HG02981 (cell line): ENCODE measurements around the gene CAND2.
"Not testable (repeated sequence)": the region's sequence is repeated elsewhere in the genome, so short reads cannot be mapped to it uniquely, and the experiment has no call there.

Experiments used
- ATAC-seq: cut with Tn5 transposase; IDR thresholded peaks from one replicate; pipeline ENCODE4 v1.9.1; 2021; ENCODE audit warnings: mild to moderate bottlenecking, moderate library complexity; ENCODE audit not compliant: unreplicated experiment

Gene CAND2

DNA sequence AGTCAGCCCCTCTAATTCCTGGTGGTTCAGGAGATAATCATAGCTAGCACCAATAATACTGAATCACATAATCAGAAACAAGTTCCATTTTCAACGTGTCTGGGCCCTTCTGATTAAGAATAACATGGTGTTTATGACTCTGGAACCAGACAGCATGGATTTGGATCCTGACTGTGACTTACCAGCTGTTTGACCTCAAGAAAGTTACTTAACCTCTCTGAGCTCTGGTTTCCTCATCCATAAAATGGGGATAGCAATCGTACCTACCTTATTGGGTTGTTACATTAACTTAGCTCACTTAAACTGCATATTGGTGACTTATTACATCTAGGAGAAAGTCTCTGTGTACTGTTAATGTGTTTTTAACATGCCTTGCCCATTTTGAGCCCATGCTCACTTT lies 26.7 kb upstream of the CAND2 start:
- no peak for ATAC-seq

DNA sequence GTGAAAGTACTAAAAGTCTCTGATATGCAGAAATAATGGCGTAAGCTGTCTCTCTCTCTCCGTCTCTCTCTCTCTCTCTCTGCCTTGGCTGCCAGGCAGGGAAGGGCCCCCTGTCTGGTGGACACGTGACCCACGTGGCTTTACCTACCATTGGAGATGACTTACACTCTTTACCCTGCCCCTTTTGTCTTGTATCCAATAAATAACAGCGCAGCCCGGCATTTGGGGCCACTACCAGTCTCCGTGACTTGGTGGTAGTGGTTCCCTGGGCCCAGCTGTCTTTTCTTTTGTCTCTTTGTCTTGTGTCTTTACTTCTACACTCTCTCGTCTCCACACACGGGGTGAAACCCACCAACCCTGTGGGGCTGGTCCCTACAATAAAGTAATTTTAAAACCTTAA lies 25.2 kb upstream of the CAND2 start:
- ATAC-seq: no peak

DNA sequence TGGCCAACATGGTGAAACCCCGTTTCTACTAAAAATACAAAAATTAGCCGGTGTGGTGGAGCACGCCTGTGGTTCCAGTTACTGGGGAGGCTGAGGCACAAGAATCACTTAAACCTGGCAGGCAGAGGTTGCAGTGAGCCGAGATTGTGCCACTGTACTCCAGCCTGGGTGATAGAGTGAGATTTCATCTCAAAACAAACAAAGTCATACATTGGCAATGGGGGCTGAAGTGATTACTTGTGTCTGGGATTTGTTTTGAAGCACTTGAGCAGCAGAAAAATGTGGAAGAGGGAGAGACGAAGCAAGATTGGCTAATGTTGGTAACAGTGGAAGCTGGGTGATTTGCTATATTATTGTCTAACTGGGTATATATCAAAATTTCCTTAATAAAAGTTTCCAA lies 24.0 kb upstream of the CAND2 start:
- ATAC-seq: no peak

DNA sequence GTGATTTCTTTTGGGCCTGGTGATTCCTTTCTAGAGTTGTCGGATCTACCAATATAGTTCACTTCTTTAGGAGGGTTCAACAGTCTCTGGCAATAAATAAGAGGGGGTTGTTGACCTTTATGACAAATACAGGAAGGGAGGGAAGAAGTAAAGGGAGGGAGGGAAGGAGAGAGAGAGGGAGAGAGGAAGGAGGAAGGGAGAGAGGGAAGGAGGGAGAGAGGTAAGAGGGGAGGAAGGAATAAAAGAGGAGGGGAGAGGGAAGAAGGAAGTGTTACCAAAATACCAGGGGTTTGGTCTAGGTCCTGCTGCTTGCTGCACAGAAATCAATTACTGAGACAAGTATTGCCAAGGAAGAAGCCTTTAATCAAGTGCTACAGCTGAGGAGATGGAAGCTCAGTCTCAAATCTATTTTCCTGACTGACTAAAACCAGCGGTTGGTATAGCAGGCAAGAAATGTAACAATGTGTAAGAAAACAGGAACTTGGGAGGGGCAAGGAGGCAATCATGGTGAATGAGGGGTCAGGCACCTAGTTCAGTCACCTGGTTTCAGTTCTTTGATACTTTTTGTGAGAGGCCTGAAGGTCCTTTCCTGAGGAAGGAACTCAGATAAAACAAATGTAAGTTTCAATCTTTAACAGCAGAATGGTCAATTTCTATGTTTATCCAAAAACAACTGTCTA lies 23.3 kb upstream of the CAND2 start:
- ATAC-seq: no peak

DNA sequence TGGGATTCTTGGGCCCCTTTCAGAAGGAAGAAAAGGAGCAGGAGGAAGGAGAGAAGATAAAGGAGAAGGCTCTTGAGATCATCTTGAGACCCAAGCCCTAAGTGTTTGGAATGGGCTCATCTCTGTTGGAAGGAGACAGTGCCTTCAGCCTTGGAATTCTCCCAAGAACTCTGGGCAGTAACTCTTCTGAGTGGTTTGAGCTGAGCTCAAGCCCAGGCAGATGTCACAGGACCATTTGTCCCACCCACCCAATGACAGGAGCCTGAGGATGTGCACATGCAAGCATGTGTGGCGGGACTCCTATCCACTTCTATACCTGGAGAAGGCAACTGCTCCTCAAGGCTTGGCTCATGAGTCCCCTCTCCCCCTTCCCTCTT lies 22.8 kb upstream of the CAND2 start:
- ATAC-seq: no peak

DNA sequence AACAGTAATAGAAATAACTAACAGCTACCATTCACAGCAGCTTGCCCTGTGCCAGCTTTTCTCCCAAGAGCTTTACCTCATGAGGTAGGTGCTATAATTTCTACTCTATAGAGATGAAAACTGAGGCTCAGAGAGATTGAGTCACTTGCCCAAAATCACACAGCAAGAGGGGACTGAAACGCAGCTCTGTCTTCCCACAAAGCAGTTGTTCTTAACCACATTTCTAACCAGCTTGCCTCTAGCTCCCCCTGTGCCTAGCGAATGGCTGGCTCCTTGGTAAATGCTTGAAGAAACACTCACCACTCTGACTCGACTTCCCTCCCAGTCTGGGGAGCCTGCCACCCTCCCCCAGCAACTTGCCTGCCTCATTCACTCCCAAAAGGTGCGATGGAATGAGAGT lies 21.9 kb upstream of the CAND2 start:
- no peak for ATAC-seq

DNA sequence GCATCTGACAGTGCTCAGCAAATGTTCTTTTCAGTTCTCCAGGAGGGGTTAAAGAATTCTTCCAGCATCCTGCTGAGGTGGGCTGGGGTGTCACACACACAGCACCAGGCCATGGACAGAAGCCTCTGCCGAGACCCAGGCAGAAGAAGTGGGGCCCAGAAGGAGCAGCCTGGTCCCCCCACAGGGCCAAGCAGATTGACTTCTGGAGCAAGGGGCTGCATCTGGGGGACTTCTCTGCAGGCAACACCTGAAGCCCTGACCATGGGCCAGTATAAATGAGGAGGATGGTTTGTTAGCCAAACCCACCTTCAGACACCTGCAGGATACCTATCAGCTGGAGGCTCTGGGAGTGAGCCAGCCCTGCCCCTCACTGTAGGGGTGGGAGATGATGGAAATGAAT lies 21.3 kb upstream of the CAND2 start:
- no peak for ATAC-seq

DNA sequence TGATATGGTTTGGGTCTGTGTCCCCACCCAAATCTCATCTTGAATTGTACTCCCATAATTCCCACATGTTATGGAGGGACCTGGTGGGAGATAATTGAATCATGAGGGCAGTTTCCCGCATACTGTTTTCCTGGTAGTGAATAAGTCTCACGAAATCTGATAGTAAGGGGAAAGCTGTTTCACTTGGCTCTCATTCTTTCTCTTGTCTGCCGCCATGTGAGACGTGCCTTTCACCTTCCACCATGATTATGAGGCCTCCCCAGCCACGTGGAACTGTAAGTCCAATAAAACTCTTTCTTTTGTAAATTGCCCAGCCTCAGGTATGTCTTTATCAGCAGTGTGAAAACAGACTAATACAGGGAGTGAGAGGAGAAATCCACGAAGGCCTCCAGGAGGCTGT lies 20.5 kb upstream of the CAND2 start:
- not testable (repeated sequence) for ATAC-seq

DNA sequence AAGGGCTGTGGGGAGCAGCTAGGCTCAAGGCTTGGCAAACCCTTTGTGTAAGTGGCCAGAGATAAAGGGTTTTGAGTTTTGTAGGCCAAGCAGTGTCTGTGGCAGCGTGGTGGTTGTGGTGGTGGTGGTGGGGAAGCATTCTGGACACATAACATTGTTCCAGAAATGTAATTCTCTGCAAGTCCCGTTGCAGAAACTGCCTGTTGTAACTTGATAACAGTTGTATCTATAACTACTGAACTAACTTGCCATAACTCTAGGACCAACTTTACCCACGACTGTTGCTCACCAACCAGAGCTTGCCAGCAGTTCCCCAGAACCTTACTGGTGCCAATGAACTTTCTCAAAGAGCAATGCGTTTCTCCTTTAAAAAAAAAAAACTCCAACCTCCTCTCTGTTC lies 19.3 kb upstream of the CAND2 start:
- no peak for ATAC-seq

DNA sequence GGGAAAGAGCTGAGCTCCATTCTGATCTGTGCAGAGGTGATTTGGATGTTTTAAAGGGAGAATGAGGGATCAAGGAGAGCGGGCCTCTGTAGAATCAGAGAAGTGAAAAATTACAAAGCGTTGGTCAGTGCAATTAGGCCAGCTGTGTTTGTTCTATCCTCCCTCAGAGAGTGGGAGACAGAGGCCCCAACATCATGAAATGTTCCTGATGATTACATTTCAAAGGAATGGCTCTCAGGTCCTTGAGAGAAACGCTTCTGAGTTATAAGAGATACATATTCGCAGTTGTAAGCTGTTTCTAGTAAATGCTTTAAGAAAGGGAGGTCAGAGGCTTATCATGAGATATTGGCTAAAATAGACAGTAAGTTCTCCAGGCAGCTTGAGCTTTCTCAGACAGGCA lies 15.7 kb upstream of the CAND2 start:
- no peak for ATAC-seq

DNA sequence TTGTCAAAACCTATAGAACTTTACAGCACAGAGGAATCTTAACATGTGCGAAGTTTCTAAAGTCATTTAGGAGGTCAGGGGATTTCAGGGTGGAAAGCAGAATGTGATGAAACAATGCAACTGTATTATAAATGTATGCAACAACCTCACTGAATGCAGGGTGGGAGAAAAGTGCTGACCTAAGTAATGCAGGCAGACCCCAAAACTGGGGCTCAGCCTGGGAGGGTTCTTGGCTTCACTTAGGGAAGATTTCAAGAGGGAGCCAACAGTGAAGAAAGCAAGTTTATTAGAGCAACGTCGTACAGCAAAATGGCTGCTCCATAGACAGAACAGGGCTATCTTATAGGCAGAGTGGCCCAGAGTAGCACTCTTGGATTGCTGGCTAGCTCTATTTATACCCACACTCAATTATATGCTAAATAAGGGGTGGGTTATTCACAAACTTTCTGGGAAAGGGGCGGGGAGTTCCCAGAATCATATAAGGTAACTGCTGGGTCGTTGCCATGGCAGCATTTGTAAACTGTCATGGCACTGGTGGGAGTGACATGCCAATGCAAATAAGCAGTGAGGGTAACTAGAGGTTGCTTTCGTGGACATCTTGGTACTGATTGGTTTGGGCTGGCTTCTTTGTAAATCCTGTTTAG lies 14.2 kb upstream of the CAND2 start:
- ATAC-seq: no peak

DNA sequence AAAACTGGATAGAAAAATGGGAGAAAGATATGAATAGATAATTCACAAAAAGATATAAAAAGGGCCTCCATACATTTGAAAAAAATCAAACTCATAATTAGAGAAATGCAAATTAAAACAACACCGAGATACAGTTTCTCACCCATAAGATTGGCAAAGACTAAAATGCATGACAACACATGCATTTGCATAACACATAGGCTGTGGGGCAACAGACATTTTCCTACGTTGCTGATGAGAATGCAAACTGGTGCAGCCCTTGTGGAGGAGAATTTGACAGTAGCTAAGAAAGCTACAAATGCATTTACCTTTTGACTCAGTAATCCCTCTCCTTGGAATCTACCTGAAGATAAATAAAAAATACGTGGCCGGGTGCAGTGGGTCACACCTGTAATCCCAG lies 11.4 kb upstream of the CAND2 start:
- no peak for ATAC-seq

DNA sequence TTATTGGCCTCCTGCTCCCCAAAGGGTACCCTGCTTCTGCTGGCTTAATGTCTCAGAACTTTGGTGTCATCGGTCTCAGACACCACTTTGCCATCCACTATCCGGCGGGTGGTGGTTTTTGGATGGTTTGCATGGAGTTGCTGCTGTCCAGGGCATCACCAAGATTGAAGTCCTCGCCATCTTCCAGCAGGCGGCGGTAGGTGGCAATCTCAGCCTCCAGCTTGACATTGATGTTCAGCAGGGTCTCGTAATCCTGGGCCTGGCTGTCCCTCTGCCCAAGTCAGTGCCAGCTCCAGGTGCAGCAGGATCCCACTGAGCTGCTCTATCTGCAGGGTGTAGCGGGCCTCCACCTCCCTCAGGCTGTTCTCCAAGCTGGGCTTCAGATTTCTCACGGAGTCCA lies 9.1 kb upstream of the CAND2 start:
- not testable (repeated sequence) for ATAC-seq

DNA sequence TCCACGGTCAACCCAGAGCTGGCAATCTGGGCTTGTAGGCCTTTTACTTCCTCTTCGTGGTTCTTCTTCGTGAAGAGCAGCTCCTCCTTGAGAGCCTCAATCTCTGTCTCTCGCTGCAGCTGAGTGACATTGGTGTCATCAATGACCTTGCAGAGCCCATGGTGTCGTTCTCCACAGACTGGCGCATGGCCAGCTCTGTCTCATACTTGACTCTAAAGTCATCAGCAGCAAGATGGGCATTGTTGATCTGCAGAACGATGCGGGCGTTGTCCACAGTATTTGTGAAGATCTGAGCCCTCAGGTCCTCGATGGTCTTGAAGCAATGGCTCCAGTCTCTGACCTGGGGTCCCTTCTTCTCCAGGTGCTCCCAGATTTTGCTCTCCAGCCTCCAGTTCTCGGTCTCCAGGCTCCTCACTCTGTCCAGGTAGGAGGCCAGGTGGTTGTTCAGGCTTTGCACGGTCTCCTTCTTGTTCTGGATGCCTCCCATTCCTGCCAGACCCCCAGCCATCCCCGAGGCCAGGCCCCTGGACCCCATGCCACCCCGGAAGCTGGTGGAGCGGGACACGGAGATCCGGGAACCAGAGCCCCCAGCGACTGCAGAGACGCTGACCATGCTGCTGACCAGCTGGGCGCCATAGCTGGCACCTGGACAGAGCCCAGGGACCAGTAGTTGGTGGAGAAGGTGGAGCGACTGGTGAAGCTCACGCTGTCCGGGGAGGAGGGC lies 8.4 kb upstream of the CAND2 start:
- not testable (repeated sequence) for ATAC-seq

DNA sequence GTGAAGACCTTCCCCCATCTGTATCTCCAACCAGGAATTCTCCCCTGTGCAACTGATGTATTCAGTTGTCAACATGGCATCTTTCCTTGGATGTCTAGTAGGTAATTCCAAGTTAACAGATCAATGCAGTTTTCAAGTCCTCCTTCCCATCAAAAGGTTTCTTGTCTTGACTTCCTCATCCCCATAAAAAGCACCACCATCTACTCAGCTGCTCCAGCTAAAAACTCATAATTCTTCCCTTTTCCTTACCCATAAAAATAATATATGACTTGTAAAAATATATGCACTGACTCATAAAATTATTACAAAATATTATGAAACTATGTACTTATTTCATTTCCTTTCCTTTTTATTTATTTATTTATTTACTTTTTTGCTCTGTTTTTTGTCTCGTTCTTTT lies 5.0 kb upstream of the CAND2 start:
- no peak for ATAC-seq

DNA sequence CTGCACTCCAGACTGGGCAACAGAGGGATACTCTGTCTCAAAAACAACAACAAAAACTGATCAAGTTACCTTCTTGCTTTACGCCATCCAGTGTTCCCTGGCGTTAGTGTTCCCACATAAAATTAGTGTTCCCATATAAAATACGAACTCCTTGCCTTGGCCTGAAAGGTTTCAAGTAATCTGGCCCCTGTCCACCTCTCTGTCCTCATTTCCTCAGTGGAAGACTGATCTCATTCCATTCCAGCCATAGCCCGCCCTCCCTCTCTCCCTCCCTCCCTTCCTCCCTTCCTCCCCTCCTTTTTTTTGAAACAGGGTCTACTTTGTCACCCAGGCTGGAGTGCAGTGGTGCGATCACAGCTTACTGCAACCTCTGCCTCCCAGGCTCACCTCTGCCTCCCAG lies 2.8 kb upstream of the CAND2 start:
- no peak for ATAC-seq

DNA sequence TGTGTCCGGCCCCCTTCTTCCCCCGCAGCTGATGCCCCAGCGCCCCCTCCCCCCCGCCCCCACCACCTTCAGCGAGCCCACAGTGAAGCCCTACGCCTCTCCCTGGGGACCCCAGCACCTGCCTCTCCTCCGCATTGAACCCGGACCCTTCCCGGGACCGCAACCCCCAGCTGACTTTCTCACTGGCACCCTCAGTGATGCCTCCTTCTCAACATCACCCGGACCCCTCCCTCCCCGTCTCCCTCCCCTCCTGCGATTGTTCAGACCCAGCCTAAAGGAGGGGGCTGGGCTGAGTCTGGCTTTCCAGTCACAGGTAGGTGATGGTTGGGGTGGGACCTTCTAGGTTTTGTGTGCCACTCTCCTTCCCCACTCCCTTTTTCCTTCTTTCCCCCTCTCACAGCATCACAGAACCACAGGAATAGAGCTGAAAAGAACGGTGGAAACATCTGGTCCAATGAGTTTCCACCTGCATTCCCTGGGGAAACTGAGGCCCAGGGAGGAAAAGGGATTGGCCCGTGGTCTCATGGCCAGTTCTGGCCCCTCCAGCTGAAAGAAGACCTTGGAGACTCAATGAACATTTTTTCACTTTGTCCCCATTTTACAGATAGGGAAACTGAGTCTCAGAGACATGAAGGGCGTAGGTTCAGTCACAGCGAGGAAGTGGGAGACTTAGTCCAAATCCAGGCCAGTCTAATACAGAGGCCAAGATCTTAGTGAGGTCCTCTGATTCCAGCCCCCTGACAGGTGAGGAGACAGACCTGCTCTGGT lies 828 bp downstream of the CAND2 start:
- ATAC-seq: no peak

DNA sequence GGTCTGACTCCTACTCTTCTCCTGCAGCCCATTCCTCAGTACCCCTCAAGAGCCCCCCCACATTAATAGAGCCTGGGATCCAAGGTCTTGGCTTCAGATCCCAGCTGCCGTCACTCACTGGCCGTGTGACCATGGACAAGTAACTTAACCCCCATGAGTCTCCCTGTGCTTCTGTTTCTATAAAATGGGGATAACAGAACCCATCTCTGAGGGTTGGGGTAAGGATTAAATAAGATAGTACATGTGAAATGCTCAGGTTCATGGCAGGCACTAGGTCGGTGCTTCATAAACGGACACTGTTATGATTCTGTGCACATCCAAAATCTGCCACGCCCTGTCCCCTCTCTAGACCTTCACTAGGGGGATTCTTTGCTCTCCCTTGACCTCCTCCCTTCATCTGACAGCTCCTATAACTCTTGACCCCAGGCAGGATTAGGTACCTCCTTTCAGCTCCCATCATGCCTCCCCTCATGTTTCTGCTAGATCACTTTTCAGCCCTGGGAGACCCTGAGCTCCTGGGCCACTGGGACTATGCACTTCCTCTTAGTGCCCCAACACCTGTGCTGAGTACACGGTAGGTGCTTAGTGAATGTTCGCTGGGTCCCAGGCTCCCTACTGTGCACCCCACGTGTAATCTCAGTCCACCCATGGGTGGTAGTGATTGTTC lies 1.5 kb downstream of the CAND2 start:
- no peak for ATAC-seq

DNA sequence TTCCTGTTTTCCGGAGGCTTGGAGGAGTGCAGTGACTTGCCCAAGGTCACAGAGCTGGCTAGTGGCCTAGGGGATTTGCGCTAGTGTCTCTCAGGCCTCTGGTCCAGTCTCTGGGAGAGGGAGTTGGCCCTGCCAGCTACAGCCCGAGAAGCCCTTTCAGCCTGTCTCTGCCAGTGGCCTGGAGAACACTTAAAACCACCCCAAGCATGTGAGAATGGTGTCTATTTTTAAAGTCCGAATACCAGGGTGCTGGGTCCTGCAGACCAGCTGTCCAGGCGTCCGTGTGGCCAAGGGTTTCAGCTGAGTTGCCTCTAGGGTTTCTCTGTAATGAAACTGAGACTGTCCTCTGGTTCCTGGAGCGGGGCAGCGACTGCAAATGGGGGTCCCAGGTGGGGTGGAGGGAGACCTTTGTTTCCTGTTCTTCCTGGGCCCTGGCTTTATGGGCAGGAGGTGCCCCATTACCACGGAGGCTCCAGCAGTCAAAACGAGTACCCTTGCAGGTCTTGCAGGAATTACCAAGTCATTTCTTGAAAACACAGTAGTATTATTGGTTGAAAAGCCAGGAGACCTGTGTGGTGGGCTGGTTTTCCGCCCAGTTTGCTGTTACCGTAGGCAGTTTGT lies 2.2 kb downstream of the CAND2 start:
- no peak for ATAC-seq

DNA sequence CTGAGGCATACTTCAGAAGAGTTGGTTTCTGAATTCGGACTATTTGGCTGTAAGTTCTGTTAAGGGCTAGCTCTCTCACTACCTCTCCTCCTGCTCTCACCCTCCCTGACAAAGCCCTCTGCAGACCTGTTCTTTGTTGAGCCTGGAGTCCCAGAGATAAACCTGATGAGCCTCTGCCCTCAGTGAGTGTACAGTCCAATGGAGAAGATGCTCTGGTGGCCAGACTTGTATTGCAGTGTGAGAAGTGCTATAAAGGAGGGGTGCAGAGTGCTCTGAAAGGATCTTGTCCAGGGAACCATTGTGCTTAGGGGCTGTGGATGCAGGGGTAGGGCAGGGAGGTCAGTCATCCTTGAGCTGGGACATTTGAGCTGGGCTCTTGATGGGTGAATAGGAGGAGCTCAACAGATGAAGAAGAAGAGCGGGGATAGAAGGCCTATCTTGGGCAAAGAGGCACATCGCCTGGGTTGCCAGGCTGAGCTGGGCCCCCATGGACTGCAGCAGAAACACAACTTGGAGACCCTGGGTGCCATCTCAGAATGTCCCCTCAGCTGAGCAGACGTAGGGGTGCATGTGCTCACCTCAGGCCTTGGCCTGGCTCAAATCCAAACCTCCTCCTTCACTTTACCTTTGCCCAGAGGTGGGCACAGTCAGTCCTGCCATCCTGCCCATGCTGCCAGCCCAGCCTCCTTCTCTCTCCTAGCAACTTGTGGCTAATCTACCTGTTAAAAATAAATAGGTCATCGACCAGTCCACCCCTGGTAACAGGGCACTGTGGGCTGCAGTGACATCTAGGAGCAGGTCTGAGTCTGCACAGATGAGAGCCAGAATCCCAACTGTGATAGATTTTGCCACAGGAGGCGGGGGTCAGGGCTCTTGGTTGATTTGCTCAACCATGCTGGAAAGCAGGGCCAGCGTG lies 3.3 kb downstream of the CAND2 start:
- no peak for ATAC-seq
